ENCODE measurements around the gene CDKN2B-AS1.

The CDKN2B-AS1 gene

DNA sequence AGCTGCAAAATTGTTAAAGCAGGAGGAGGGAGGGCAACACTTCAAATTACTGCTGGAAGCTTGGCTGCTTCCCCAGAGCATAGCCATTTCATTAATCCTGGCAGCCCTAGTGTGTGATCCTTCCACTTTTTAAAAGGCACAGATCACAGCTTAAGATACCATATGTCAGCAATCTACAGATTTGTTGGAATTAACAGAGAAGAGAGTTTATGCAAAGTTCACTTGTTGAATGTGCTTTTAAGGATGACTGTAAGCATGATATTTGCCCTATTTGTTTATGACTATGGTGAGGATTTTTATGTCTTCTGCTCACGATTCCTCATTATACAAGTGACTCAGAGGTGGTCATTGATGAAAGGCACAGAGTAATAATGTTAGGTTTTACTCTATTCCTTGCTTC, 170.6 kb downstream of the CDKN2B-AS1 start:
- no peak for DNase-seq

DNA sequence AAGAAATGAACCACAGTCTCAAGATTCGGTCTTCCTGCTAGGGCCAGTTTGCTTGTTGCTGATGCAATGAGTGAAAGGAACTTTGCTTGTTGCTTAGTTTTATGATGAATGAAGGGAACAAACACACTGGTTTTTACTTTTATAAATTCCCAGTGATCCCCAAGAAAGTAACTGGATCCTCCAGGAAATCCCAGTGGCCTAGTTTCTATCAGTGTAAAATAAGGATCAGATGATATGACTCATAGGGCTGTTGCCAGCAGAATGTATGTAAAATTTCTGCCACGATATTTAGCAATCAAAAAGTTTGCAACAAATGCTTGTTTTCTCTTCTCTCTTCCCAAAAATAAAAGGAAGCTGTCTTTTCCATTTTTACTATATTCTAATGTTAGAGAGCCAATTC, 174.7 kb downstream of the CDKN2B-AS1 start:
- no peak for DNase-seq

DNA sequence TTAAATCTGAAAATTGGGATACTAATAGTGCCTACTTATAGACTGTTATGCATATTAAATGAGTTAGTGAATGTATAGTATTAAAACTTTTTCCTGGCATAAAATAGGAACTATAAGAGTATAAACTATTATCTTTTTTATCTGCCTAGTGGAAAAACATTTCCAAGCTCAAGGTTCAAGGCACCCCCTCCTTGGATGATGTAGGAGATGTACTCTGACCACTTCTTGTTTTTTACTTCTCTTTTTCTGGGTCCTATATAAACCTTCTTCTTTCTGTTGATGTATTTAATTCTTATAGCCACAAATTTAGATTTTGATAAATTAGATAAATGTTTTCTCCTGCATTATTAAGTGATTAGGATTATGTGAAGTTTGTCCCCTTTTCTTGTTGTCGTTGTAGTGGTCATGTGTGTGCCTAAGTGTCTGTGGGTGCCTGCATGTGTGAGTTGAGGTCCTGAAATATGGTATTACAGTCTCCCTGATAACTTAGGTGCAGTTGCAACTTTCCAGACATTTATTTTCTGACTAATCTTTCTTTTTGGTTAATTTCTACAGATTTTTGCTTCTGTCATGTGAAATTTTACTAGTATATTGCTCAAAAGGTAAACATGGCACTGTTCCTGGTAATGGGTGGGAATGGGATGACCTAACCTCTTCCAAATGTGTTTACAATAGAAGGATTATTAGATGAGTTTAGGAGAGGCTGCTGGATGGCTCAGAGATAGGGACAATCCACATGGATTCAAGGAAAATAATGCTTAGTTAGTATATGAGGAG, 175.3 kb downstream of the CDKN2B-AS1 start:
- DNase-seq: no peak

Measured in NCI-H2029 (cell line).